Duodenal mucosa (tissue), 2 donors: Measurements from ENCODE around the gene SLC13A2.
"Not testable (repeated sequence)": the region's sequence is repeated elsewhere in the genome, so short reads cannot be mapped to it uniquely, and the experiment has no call there.

Experiments used
- H3K27ac ChIP-seq: one replicate; pipeline ENCODE4 v1.7.0; 2013; ENCODE audit warnings: low read depth, low read length
- H3K27me3 ChIP-seq, 2 donors: one replicate each; pipeline ENCODE4 v1.7.0; 2013; ENCODE audit warnings: low read length in 2 of 2, control low read depth in 1 of 2; ENCODE audit not compliant: insufficient read depth in 2 of 2, control insufficient read depth in 1 of 2
- H3K36me3 ChIP-seq, 2 donors: one replicate each; pipeline ENCODE4 v1.7.0; 2013; ENCODE audit warnings: low read length in 2 of 2, control low read depth in 1 of 2; ENCODE audit not compliant: insufficient read depth in 2 of 2, control insufficient read depth in 1 of 2
- H3K4me1 ChIP-seq, 2 donors: one replicate each; pipeline ENCODE4 v1.7.0; 2013; ENCODE audit warnings: low read length in 2 of 2, control low read depth in 1 of 2; ENCODE audit not compliant: insufficient read depth in 2 of 2, control insufficient read depth in 1 of 2
- H3K4me3 ChIP-seq, 2 donors: one replicate each; pipeline ENCODE4 v1.7.0; 2013; ENCODE audit warnings: low read length in 2 of 2, low read depth in 1 of 2
- H3K9ac ChIP-seq, 2 donors: one replicate each; pipeline ENCODE4 v1.7.0; 2013; ENCODE audit warnings: low read length in 2 of 2, low read depth in 1 of 2
- H3K9me3 ChIP-seq, 2 donors: one replicate each; pipeline ENCODE4 v1.7.0; 2013; ENCODE audit warnings: low read length in 2 of 2, control low read depth in 1 of 2; ENCODE audit not compliant: control insufficient read depth in 1 of 2

The SLC13A2 gene

DNA sequence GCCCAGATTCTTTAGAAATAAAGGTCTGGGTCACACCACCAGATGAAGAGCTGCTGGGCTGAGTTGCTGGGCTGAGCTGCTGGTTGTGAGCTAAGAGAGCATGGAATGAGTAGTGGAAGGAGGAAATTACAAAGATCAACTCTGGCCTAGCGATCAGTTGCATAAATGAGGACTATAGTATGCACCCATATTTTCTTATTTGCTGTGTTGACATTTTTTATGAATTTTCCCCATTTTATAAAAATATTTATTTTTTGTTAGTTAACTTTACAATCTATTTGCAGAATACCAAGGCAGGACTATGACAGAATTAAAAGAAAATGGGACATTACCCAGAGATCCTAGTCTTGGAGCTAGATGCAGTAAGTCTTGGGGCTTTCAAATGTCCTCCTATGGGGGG is 23.6 kb upstream of the SLC13A2 start:
- Histone ChIP-seq H3K4me1 (no peaks in the 10 kb centered on the region), H3K27ac (no peak overlapping the region), H3K9me3 (no peaks in the 10 kb centered on the region), H3K27me3 (no peaks in the 10 kb centered on the region), H3K36me3 (no peaks in the 10 kb centered on the region), H3K9ac (no peak overlapping the region), H3K4me3 (no peak overlapping the region)

GRCh38 chr17:28457890-28458289 is 15.6 kb upstream of the SLC13A2 start:
- Histone ChIP-seq H3K9ac (no peak overlapping the region), H3K36me3 (no peaks in the 10 kb centered on the region), H3K4me1 (no peaks in the 10 kb centered on the region), H3K4me3 (no peak overlapping the region), H3K27me3 (no peaks in the 10 kb centered on the region), H3K9me3 (no peaks in the 10 kb centered on the region), H3K27ac (no peak overlapping the region)

GRCh38 chr17:28458881-28459280 is 14.6 kb upstream of the SLC13A2 start:
- H3K9ac ChIP-seq, H3K27me3 ChIP-seq, H3K36me3 ChIP-seq, H3K4me1 ChIP-seq, H3K9me3 ChIP-seq, H3K4me3 ChIP-seq, H3K27ac ChIP-seq: not testable (repeated sequence)

DNA sequence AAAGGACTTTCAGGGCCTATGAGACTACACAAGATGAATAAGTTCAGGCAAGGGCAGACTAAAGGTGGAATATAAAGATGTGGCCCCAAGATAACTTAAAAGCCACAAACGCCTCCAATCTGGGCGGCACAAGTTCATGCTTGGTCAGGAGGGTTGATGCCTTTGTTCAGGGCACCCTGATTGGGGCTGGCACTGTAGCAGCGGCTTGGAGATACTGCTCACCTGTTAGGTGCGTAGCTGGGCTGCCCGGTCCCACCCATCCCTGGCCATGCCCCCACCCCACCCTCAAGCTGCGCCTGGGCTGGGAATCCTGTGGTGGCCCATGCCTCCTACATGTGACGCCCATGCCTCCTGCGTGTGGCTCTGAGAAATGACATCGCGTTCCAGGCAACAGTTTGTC is 12.5 kb upstream of the SLC13A2 start:
- Histone ChIP-seq H3K4me1 (peaks cover 3 to 4% of the 10 kb centered on the region in 2 donors), H3K27ac (no peak overlapping the region), H3K4me3 (no peak overlapping the region), H3K36me3 (no peaks in the 10 kb centered on the region), H3K9me3 (no peaks in the 10 kb centered on the region), H3K9ac (no peak overlapping the region), H3K27me3 (no peaks in the 10 kb centered on the region)

DNA sequence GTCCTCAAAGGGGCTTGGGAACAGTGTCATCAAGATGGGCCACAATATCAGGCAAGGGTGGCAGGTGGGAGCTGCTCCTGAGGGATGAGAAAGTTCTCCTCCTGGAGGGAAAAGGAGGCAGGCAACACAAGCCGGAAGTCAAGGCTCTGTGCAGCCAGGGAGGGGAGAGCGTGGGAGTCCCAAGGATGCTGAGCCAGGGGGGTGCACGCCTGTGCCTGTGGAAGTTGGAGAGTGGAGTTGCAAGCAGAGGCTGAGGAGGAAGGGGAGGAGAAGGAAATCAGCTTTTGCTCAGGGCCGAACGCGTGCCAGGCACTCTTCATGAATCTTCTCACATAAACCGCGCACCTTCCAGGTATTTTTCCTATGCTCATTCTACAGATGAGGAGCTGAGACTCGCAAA is 7.4 kb upstream of the SLC13A2 start:
- no peaks in the 10 kb centered on the region for H3K27me3 ChIP-seq
- no peaks in the 10 kb centered on the region for H3K9me3 ChIP-seq
- H3K27ac ChIP-seq: no peak overlapping the region

DNA sequence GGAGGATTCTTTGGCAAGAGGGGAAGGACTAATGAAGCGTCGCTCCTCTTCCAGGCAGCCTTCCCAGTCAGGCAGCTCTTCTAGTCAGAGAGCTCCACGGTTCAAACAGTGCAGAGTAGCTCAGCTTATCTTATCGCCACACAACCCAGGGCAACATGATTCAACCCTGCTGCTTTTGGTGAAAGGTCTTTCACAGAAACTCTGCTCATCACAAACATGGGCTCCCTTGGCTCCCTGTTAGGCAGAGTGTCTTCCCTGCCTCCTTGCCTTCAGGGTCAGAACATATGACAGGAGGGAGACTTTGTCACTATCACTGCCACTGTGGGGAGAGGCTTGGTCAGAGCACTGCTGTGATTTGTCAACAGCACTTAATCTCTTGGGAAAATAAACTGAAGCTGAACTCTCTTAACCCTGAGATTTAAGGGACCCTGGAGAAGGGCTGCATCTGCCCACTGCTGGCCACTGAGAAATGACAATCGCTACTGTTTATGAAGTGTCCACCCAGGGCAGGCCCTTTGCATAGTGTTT is 6.9 kb upstream of the SLC13A2 start:
- Histone ChIP-seq H3K36me3 (no peaks in the 10 kb centered on the region), H3K9ac (no peak overlapping the region), H3K27ac (no peak overlapping the region), H3K4me3 (no peak overlapping the region), H3K4me1 (peaks cover 34 to 41% of the 10 kb centered on the region in 2 donors), H3K9me3 (no peaks in the 10 kb centered on the region), H3K27me3 (no peaks in the 10 kb centered on the region)

More for the DNA sequence above, 7.4 kb upstream of the SLC13A2 start:
- Histone ChIP-seq H3K9ac (no peak overlapping the region), H3K4me3 (no peak overlapping the region), H3K36me3 (no peaks in the 10 kb centered on the region), H3K4me1 (peaks cover 28 to 35% of the 10 kb centered on the region in 2 donors)

DNA sequence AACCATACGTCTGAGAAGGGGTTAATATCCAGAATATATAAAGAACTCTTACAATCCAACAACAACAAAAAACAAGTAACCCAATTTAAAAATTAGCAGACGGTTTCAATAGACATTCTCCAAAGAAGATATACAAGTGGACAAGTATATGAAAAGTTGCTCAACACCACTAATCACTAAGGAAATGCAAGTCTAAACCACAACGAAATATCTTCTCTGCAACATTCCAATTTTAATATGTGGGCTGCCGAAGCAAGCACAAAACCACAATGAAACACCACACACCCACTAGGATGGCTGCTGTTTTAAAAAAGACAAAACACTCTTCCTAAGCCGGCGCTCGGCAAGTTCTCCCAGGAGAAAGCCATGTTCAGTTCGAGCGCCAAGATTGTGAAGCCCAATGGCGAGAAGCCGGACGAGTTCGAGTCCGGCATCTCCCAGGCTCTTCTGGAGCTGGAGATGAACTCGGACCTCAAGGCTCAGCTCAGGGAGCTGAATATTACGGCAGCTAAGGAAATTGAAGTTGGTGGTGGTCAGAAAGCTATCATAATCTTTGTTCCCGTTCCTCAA is 5.9 kb upstream of the SLC13A2 start:
- H3K27me3 ChIP-seq: no peaks in the 10 kb centered on the region
- no peak overlapping the region for H3K4me3 ChIP-seq
- no peaks in the 10 kb centered on the region for H3K36me3 ChIP-seq
- no peak overlapping the region for H3K27ac ChIP-seq
- H3K9ac ChIP-seq: no peak overlapping the region
- H3K4me1 ChIP-seq: peaks cover 43 to 51% of the 10 kb centered on the region in 2 donors
- no peaks in the 10 kb centered on the region for H3K9me3 ChIP-seq

DNA sequence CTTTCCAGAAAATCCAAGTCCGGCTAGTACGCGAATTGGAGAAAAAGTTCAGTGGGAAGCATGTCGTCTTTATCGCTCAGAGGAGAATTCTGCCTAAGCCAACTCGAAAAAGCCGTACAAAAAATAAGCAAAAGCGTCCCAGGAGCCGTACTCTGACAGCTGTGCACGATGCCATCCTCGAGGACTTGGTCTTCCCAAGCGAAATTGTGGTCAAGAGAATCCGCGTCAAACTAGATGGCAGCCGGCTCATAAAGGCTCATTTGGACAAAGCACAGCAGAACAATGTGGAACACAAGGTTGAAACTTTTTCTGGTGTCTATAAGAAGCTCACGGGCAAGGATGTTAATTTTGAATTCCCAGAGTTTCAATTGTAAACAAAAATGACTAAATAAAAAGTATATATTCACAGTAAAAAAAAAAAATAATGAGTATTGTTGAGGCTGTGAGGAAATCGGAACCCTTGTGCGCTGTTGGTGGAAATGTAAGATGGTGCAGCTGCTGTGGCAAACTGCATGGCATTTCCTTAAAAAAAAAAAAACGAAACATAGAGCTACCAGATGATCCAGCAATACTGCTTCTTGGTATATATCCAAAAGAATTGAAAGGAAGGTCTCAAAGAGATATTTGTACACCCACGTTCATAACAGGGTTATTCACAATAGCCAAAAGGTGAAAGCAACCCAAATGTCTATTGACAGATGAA is 5.3 kb upstream of the SLC13A2 start:
- H3K27ac ChIP-seq, H3K27me3 ChIP-seq: not testable (repeated sequence)

DNA sequence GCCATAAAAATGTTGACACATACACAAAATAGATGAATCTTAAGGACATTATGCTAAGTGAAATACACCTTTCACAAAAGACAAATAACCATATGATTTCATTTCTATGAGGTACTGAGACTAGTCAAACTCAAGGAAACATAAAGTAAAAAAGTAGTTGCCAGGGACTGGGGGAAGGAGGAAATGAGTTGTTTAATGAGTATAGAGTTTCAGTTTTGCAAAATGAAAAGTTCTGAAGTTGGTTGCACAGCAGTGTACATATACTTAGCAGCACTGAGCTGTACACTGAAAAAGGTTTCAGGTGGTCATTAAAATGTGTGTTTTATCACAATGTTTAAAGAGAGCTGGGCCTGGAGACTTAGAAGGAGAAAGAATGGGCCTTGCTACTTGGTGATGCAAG is 4.7 kb upstream of the SLC13A2 start:
- H3K4me1 ChIP-seq: peaks cover 50 to 58% of the 10 kb centered on the region in 2 donors

More for the DNA sequence above, 5.3 kb upstream of the SLC13A2 start:
- not testable (repeated sequence) for H3K4me3 ChIP-seq, H3K9me3 ChIP-seq, H3K36me3 ChIP-seq, H3K9ac ChIP-seq
- peaks cover 49 to 57% of the 10 kb centered on the region in 2 donors for H3K4me1 ChIP-seq

DNA sequence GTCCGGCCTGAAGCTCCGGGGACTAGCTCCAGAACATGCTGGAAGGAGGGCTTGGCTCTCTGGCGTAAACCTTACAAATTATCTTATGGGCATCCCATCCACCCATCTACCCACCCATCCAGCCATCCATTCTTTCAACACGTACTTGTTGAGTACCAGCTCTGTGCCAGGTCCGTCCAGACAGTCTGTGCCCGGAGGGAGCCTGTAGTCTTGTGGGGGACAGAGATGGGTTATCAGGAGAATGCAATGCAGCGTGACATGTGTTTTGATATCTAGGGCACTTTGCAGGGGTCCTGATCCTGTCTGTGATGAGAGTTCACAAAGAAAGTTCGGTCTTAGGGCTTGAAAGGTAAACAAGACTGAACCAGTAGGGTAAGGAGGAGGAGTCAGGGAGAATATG is 4.1 kb upstream of the SLC13A2 start:
- H3K4me1 ChIP-seq: peaks cover 52 to 59% of the 10 kb centered on the region in 2 donors
- H3K36me3 ChIP-seq: no peaks in the 10 kb centered on the region
- H3K4me3 ChIP-seq: no peak overlapping the region
- no peaks in the 10 kb centered on the region for H3K9me3 ChIP-seq
- H3K9ac ChIP-seq: no peak overlapping the region
- H3K27ac ChIP-seq: no peak overlapping the region
- no peaks in the 10 kb centered on the region for H3K27me3 ChIP-seq

More for the DNA sequence above, 4.7 kb upstream of the SLC13A2 start:
- no peaks in the 10 kb centered on the region for H3K9me3 ChIP-seq
- H3K27ac ChIP-seq: no peak overlapping the region
- H3K4me3 ChIP-seq: no peak overlapping the region
- no peaks in the 10 kb centered on the region for H3K36me3 ChIP-seq
- H3K9ac ChIP-seq: no peak overlapping the region
- no peaks in the 10 kb centered on the region for H3K27me3 ChIP-seq
